Effector CD4-positive, alpha-beta T cell (primary cell): ENCODE data around the gene RPEL1. TPM values are rescaled to one million over a fixed set of nuclear protein-coding genes. Genes with fewer than 3 reads are reported as not detected.
"Not testable (repeated sequence)": the region's sequence is repeated elsewhere in the genome, so short reads cannot be mapped to it uniquely, and the experiment has no call there.

Source experiments
- DNase-seq: peaks from one replicate; pipeline ENCODE4 v3.0.0-alpha.2; 2020
- total RNA-seq: gene quantifications from one replicate; lab custom pipeline; 2026; lab: John Stamatoyannopoulos, UW

RPEL1 gene
- total RNA-seq, result not detected

DNA sequence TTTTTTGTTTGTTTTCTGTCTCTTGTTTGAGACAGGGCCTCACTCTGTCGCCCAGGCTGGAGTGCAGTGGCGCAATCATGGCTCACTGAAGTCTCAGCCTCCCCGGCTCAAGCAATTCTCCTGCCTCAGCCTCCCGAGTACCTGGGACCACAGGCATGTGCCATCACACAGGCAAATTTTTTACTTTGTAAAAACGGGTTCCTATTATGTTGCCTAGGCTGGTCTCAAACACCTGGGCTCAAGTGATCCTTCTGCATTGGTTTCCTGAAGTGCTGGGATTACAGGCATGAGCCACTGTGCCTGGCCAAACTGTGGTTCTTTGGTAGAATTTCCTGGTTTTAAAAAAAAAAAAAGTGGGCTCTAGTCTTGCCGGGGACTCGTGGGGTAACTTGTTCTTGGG is at the start of gene RPEL1:
Gene RPEL1 (plus strand): TSS at position 301 of the 400 bp plus-strand sequence. CDS start 110 bp downstream, outside the sequence.
- not testable (repeated sequence) for DNase-seq

DNA sequence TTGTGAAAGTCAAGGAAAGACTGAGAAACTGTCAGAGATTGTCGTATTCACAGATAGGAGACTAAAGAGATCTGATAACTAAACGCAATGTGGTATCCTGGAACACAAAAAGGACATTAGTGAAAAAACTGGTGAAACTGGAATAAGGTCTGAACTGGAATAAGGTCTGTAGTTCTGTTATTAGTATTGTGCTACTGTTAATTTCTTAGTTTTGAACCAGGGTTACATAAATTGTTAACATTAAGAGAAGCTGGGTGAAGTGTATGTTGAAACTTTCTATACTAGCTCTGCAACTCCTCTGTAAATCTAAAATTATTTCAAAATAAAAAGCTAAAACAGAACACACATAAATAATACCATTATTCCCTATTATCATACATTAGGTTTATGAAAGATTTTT is 49.2 kb upstream of the RPEL1 start:
- no peak for DNase-seq

DNA sequence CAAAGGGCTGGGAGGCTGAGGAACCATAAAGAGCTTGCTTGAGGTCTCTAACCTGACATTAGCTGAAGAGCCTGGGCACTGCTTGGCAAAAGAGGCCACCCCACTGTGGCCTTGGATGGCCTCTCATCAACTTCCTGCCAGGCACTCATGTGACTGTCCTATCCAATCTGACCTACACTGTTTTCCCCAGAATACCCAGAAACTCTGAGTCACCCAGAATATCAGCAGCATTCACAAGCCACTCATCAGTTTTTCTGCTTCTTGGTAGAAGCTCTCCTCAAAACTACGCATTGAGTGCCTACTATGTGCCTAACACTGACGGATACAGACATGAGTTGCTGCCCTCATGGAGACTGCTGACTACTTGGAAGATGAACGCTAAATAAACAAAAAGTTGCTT is 48.5 kb upstream of the RPEL1 start:
- DNase-seq, result no peak

DNA sequence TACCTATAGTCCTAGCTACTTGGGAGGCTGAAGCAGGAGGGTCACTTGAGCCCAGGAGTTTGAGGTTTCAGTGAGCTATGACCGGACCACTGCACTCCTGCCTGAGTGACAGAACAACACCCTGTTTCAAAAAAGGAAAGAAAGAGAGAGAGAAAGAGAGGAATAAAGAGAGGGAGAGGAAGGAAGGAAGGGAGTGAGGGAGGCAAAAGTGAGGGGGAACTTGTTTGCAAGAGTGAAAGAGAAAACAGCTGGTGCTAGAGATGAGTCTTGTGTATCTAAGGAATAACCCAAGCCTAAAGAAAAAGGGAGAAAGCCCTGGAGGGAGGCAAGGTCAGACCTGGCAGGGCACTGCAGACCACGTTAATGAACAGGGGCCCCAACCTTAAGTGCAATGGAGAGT is 47.8 kb upstream of the RPEL1 start:
- DNase-seq, result no peak

DNA sequence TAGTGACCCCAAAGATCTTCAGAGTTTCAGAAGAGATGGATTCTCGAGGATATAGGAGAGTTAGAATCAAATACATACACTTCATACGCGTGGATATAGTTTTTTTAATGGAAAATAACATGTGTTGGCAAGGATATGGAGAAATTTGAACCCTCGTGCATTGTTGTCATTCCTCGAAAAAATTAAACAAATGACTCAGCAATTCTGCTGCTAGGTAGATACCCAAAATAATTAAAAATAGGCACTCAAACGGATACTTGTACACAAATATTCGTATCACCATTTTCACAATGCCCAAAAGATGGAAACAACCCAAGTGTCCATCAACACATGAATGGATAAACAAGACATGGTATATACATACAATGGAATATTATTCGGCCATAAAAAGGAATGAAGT is 47.0 kb upstream of the RPEL1 start:
- DNase-seq, result no peak

DNA sequence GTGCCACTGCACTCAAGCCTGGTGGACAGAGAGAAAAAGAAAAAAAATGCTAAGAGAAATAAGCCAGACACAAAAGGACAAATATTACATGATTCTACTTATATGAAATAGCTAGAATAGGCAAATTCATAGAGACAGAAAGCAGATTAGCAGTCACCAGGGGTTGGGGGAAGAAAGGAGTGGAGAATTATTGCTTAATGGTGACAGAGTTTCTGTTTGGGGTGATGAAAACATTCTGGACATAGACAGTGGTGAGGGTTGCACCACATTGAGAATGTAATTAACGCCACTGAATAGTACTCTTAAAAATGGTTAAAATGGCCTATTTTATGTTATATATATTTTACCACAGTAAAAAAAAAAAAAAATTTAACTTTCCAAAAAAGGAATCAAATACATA is 46.2 kb upstream of the RPEL1 start:
- no peak for DNase-seq

DNA sequence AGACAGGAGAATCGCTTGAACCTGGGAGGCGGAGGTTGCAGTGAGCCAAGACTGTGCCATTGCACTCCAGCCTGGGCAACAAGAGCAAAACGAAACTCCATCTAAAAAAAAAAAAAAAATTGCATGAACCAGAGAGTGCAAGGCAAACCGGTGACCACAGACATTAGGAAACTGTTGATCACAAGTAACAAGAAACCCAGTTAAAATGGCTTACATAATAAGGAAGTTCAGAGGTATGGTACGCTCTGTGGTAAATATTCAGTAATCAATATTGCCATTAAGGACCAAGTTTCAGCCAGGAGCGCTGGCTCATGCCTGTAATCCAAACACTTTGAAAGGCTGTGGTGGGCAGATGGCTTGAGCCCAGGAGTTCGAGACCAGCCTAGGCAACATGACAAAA is 43.4 kb upstream of the RPEL1 start:
- DNase-seq, result no peak

DNA sequence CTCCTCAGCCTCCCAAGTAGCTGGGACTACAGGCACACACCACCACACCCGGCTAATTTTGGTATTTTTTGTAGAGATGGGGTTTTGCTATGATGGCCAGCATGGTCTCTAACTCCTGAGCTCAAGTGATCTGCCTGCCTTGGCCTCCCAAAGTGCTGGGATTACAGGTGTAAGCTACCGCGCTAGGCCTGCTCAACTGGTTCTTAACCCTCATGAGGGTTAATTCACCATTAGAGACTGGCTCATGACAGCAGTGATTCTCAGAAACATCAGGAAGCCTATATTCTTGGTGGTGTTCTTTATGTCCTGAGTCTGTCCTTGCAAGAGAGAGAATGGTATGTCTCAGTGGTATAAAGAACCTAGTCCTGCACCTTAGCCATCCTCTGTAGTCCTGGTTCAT is 42.2 kb upstream of the RPEL1 start:
- no peak for DNase-seq

DNA sequence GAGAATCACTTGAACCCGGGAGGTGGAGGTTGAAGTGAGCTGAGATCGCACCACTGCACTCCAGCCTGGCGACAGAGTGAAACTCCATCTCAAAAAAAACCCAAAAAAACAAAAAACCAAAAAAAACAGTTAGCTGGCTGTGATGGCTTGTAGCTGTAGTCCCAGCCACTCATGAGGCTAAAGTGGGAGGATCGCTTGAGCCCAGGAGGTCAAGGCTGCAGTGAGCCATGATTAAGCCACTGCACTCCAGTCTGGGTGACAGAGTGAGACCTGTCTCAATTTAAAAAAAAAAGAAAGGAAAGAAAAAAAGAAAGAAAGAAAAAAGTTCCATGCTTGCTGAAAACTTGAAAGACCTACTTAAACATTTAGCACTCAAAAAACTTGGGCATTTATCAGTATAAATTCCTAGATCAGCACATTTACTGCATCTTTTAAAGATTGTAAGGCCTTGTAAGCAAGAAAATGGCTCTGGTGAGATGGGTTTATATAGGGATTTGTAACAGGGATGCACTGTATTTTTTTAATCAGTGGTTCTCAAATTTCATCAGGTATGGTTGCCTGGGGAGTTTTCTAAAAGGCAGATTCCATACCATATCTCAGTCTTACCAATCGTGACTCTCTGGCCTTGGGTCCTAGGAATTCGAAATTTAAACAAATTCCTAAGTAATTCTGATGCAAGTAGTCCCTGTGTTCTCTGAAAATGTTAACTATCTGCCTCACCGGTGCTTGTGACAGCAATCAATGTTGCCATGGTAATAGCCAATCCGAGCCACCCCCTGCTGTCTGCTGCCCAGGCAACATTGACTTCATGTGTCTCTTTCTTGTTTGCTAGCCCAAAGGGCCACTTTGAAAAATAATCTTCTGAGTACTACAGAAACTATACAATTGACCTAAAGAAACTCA is 41.1 kb upstream of the RPEL1 start:
- DNase-seq, result no peak

DNA sequence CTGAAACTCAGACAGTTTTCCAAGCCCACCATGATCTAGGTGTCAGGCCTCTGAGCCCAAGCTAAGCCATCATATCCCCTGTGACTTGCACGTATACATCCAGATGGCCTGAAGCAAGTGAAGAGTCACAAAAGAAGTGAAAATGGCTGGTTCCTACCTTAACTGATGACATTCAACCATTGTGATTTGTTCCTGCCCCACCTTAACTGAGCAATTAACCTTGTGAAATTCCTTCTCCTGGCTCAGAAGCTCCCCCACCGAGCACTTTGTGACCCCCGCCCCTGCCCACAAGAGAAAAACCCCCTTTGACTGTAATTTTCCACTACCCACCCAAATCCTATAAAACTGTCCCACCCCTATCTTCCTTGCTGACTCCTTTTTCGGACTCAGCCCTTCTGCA is 40.3 kb upstream of the RPEL1 start:
- DNase-seq, result not testable (repeated sequence)

DNA sequence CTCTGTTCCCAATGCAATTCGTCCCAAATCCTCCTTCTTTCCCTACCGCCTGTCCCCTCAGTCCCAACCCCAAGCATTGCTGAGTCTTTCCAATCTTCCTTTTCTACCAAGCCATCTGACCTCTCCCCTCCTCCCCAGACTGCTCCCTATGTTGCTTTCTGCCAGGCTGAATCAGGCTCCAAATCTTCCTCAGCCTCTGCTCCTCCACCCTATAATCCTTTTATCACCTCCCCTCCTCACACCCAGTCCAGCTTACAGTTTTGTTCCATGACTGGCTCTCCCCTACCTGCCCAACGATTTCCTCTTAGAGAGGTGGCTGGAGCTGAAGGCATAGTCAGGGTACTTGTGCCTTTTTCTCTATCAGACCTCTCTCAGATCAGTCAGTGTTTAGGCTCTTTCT is 39.0 kb upstream of the RPEL1 start:
- DNase-seq, result not testable (repeated sequence)

DNA sequence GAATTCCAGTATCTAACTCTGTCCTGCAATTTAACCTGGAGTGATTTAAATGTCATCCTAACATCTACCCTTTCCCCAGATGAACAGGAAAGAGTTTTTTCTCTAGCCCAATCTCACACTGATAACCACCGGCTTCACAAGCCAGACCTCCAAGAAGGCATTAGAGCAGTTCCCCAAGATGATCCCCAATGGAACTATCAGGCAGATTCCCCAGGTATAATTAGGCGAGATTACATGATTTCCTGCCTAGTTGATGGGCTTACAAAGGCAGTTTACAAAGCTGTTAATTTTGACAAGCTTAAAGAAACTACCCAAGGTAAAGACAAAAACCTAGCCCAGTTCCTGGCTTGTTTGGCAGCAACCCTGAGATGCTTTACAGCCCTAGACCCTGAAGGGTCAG is 38.5 kb upstream of the RPEL1 start:
- DNase-seq, result no peak

DNA sequence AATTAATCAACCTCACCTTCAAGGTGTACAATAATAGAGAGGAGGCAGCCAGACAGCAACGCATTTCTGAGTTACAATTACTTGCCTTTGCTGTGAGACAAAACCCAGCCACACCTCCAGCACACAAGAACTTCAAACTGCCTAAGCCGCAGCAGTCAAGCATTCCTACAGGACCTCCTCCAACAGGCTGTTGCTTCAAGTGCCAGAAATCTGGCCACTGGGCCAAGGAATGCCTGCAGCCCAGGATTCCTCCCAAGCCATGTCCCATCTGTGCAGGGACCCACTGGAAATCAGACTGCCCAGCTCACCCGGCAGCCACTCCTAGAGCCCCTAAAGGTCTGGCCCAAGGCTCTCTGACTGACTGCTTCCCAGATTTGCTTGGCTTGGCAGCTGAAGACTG is 38.0 kb upstream of the RPEL1 start:
- DNase-seq, result not testable (repeated sequence)

DNA sequence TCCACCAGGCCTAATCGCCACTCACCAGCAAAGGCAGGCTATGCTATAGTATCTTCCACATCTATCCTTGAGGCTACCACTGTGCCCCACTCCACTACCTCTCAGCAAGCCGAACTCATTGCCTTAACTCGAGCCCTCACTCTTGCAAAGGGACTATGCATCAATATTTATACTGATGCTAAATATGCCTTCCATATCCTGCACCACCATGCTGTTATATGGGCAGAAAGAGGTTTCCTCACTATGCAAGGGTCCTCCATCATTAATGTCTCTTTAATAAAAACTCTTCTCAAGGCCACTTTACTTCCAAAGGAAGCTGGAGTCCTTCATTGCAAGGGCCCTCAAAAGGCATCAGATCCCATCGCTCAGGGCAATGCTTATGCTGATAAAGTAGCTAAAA is 35.4 kb upstream of the RPEL1 start:
- DNase-seq, result not testable (repeated sequence)

DNA sequence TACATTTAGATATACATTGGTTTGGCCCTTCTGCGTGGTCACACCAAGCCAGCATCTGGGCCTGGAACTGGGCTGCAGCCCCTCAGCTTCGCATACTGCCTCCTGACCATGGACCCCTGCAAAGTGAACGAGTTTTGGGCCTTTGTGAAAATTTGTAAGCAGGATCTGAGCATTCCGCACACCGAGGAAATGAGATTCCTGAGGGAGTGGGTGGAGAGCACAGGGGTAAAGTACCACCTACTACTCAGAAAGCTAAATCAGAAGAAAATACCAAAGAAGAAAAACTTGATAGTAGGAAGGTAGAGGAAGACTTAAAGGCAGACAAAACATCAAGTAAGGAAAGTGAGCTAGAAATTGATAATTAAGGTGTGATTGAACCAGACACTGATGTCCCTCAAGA is 30.1 kb upstream of the RPEL1 start:
- no peak for DNase-seq

DNA sequence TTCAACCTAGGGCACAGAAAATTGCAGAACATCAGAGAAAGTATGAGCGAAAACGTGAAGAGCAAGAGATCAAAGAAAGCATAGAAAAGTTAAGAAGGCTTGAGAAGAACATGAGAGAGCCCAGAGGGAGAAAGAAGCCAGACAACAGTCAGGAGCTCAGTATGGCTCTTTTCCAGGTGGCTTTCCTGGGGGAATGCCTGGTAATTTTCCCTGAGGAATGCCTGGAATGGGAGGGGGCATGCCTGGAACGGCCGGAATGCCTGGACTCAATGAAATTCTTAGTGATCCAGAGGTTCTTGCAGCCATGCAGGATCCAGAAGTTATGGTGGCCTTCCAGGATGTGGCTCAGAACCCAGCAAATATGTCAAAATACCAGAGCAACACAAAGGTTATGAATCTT is 29.3 kb upstream of the RPEL1 start:
- DNase-seq, result not testable (repeated sequence)

DNA sequence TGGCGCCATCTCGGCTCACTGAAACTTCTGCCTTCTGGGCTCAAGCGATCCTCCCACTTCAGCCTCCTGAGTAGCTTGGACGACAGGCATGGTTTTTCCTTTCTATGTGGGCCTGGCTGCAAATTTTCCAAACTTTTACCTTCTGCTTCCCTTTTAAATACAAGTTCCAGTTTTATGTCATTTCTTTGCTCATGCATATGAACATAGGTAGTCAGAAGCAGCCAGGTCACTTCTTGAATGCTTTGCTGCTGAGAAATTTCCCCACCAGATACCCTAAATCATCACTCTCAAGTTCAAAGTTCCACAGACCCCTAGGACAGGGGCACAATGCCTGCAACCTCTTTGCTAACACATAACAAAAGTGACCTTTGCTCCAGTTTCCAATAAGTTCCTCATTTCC is 21.6 kb upstream of the RPEL1 start:
- no peak for DNase-seq

DNA sequence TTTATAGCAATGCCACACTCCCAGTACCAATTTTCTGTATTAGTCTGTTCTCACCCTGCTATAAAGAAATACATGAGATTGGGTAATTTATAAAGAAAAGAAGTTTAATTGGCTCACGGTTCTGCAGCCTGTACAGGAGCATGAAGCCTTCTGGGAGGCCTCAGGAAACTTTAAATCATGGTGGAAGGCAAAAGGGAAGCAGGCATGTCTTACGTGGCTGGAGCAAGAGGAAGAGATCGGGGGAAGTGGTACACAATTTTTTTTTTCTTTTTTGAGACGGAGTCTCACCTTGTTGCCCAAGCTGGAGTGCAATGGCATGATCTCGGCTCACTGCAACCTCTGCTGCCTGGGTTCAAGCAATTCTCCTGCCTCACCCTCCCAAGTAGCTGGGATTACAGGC is 21.0 kb upstream of the RPEL1 start:
- DNase-seq, result not testable (repeated sequence)

DNA sequence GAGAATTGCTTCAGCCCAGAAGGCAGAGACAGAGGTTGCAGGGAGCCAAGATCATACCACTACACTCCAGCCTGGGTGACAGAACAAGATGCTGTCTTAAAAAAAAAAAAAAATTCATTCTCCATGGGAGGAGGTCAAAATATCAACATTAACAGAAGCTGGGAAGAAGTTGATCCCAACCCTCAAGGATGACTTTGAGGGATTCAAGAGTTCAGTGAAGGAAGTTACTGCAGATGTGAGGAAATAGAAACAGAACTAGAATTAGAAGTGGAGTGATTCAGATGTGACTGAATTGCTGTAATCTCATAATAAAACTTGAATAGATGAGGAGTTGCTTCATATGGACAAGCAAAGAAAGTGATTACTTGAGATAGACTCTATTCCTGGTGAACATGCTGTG is 19.7 kb upstream of the RPEL1 start:
- DNase-seq, result no peak

DNA sequence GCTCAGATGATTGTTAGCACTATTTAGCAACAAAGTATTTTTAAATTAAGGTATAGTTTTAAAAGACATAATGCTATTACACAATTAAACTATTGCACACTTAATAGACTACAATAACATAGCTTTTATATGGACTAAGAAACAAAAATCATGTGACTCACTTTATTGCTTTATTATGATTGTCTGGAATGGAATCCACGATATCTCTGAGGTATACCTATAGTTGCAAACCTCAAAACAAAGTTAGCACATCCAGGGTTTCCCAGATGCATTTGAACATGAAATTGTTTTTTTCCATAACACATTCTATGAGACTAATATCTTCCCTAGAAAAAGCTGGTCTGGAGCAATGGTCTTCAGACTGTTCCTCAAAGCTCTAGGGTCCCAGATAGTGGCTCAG is 18.3 kb upstream of the RPEL1 start:
- no peak for DNase-seq

DNA sequence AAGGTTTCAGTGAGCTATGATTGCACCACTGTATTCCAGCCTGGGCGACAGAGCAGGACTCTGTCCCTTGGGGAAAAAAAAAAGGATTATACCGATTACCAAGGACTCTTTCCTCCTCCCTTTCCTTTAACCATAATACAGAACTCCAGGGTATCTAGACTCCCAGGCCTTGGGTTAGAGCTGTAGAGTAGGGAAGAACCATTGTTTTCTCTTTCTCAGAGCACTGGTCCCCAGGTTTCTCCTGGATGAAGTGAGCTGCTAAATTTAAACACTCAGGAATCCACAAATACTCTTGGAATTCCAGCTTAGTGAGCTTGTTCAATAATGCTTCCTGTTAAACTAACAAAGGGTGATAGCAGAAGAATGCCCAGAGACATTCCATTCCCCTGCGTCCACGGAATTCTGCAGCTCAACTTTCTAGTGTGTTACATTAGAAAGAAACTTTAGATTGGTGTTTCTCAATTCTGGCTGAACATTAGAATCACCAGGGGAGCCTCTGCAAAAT is 14.6 kb upstream of the RPEL1 start:
- DNase-seq, result no peak

DNA sequence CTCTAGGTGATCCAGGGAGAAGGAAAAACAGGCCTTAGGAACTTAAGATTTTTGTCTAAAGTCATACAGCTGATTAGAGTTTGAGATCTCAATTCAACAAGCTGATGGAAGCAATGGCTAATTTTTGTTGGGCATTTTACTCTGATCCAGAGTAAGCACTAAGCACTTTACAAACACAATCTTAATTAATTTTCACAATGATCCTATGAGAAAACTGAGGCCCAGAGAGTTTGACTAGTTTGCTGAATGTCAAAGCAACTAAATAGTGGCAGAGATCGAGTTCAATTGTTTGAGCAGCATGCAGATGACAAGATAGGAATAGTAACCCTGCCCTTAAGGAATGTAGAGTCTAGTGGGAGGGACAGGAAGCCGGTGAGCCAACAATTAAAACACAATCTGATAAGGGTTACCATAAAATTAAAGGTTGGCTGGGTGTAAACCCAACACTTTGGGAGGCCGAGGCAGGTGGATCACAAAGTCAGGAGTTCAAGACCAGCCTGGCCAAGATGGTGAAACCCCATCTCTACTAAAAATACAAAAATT is 13.5 kb upstream of the RPEL1 start:
- DNase-seq, result no peak

DNA sequence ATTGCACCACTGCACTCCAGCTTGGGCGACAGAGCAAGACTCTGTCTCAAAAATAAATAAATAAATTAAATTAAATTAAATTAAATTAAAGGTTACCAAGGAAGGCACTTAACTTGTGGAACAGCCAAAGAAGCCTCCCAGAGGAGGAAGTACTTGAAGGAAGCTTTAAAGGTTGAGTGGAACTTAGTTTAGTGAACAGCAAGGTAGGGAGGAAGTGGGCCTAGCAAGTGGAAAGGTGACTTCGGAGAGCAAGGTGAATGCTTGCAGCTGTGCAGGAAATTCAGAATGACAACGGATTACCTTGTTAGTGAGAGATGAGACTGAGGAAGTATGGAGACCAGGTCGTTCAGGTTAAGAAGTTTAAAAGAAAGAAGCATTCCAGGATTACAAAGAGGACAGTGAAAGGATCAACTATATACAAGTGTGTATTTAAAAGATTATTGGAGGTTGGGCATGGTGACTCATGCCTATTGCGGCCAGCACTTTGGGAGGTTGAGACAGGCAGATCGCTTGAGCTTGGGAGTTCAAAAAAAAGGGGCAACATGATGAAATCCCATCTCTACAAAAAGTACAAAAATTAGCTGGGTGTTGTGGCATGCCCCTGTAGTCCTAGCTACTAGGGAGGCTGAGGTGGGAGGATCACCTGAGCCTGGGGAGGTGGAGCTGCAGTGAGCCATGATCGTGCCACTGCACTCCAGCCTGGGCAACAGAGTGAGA is 12.8 kb upstream of the RPEL1 start:
- DNase-seq, result no peak

DNA sequence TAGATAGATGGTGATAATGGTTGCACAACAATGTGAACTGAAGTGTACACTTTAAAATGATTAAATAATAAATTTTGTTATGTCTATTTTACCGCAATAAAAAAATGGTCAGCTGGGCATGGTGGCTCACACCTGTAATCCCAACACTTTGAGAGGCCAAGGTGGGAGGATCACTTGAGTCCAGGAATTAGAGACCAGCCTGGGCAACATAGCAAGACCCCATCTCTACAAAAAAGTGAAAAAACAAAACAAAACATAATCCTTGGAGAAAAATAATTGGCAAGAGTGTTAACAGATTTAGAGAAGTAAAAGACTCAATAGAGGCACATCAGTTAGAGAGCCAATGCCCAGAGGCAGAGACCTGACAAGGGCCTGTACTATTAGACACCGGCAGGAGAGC is 9.9 kb upstream of the RPEL1 start:
- no peak for DNase-seq
